Right atrium auricular region (tissue), 2 donors: ENCODE data around the gene SNX6. TPM values are rescaled to one million over a fixed set of nuclear protein-coding genes. Genes with fewer than 3 reads are reported as not detected.

ENCODE experiments used
- DNase-seq: peaks from one replicate; pipeline ENCODE4 v3.0.0-alpha.2; 2019; ENCODE audit warnings: low spot score
- H3K27ac ChIP-seq, 2 donors: fragments of 200-600 bp; sonication (generic); 1 replicate in 1 of 2; 2 replicates in 1 of 2; pipeline ENCODE4 v1.5.1; 2016 to 2019
- H3K27me3 ChIP-seq, 2 donors: fragments of 200-600 bp; sonication (generic); one replicate each; pipeline versions ENCODE4 v1.5.1 to v1.6.0; 2017 to 2019
- H3K36me3 ChIP-seq: fragments of 200-600 bp; sonication (generic); one replicate; pipeline ENCODE4 v1.5.1; 2016
- H3K4me1 ChIP-seq, 2 donors: fragments of 200-600 bp; sonication (generic); one replicate each; pipeline versions ENCODE4 v1.5.1 to v1.6.0; 2017 to 2019
- H3K4me3 ChIP-seq, 2 donors: fragments of 200-600 bp; sonication (generic); 1 replicate in 1 of 2; 2 replicates in 1 of 2; pipeline ENCODE4 v1.5.1; 2017 to 2019; ENCODE audit warnings: mild to moderate bottlenecking in 1 of 2, moderate library complexity in 1 of 2
- H3K9me3 ChIP-seq, 2 donors: fragments of 200-600 bp; sonication (generic); one replicate each; pipeline ENCODE4 v1.5.1; 2019
- total RNA-seq, 2 donors: library from RNA; depleted of rRNA; stranded (reverse); fragments of >200 nt; gene quantifications; one replicate each; pipeline ENCODE4 v1.1.0, GENCODE V29; 2016
- TF ChIP-seq, protein P1 (sequence below), 2 donors: fragments of 200-600 bp; sonication (generic); IDR thresholded peaks; one replicate each; pipeline ENCODE4 v1.5.1; 2019; ENCODE audit warnings: antibody characterized with exemption in 2 of 2

Gene SNX6
- total RNA-seq, 2 donors from 2014 or later, result 61.6 to 63.5 TPM

DNA sequence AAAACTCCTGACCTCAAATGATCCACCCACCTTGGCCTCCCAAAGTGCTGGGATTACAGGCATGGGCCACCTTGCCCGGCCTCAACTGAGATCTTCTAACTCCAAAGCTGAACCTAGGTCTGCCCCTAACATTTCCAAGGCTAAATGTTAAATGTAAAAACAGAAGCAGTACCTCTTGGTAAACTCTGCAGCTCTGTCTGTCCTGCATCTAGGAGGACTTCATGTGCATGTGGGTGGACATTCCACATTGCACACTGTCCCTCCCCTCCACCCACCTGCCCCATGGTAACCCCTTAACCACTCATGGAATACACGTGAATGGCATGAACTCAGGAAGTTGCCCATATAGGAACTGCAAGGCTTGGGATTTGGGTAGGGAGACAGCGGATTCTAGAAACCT, 33.1 kb downstream of the SNX6 start:
- DNase-seq, result no peak

DNA sequence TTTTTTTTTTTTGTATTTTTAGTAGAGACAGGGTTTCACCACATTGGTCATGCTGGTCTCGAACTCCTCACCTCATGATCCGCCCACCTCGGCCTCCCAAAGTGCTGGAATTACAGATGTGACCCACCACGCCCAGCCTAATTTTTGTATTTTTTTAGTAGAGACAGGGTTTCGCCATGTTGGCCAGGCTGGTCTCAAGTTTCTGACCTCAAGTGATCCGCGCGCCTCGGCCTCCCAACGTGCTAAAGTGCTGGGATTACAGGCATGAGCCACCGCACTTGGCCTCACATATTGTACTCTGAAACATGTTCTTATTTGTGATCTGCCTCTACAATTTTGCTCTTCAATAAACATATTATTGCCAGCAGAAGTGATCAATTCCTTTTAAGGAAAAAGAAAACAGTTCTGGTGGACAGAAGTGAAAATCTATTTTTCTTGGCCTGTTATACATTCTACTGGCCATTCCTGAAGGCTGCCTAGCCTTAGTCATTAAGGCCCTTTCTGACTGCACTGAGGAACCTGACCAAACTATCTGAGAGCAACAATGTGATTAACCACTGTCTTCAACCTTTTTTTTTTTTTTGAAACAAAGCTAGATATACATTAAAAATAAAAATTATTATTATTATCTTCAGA, 36.1 kb downstream of the SNX6 start:
- no peak overlapping the region for H3K4me3 ChIP-seq
- no peak overlapping the region for H3K27ac ChIP-seq
- H3K36me3 ChIP-seq, result peaks cover 89% of the 10 kb centered on the region
- TF ChIP-seq, protein P1, sequence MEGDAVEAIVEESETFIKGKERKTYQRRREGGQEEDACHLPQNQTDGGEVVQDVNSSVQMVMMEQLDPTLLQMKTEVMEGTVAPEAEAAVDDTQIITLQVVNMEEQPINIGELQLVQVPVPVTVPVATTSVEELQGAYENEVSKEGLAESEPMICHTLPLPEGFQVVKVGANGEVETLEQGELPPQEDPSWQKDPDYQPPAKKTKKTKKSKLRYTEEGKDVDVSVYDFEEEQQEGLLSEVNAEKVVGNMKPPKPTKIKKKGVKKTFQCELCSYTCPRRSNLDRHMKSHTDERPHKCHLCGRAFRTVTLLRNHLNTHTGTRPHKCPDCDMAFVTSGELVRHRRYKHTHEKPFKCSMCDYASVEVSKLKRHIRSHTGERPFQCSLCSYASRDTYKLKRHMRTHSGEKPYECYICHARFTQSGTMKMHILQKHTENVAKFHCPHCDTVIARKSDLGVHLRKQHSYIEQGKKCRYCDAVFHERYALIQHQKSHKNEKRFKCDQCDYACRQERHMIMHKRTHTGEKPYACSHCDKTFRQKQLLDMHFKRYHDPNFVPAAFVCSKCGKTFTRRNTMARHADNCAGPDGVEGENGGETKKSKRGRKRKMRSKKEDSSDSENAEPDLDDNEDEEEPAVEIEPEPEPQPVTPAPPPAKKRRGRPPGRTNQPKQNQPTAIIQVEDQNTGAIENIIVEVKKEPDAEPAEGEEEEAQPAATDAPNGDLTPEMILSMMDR (IDR thresholded peaks at IDR 0.05), result no peak
- H3K27me3 ChIP-seq, result no peaks in the 10 kb centered on the region
- no peaks in the 10 kb centered on the region for H3K9me3 ChIP-seq
- H3K4me1 ChIP-seq, result no peaks in the 10 kb centered on the region
- DNase-seq, result no peak

More for the DNA sequence above, 33.1 kb downstream of the SNX6 start:
- Histone ChIP-seq H3K27ac (no peak overlapping the region), H3K4me1 (no peaks in the 10 kb centered on the region), H3K9me3 (no peaks in the 10 kb centered on the region), H3K36me3 (peaks cover 85% of the 10 kb centered on the region), H3K4me3 (no peak overlapping the region), H3K27me3 (no peaks in the 10 kb centered on the region)
- TF ChIP-seq, protein P1 (IDR thresholded peaks at IDR 0.05), result no peak

DNA sequence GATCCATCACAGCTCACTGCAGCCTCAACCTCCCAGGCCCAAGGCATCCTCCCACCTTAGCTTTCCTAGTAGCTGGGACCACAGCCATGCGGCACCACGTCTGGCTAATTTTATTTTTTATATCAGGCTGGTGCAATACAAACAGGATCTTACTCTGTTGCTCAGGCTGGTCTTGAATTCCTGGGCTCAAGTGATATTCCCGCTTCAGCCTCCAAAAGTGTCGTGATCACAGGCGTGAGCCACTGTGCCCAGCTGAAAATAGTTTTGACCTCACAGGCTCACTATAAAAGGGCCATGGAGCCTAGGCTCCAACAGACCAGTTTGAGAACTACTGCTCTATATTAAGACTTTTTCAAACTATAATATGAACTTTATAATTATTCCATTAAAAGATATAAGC, 37.3 kb downstream of the SNX6 start:
- Histone ChIP-seq H3K4me1 (no peaks in the 10 kb centered on the region), H3K4me3 (no peak overlapping the region), H3K9me3 (no peaks in the 10 kb centered on the region), H3K27ac (peak overlapping the region; percentile 44 to 64), H3K27me3 (no peaks in the 10 kb centered on the region), H3K36me3 (peaks cover 87% of the 10 kb centered on the region)
- no peak for DNase-seq
- TF ChIP-seq, protein P1 (IDR thresholded peaks at IDR 0.05), result no peak

DNA sequence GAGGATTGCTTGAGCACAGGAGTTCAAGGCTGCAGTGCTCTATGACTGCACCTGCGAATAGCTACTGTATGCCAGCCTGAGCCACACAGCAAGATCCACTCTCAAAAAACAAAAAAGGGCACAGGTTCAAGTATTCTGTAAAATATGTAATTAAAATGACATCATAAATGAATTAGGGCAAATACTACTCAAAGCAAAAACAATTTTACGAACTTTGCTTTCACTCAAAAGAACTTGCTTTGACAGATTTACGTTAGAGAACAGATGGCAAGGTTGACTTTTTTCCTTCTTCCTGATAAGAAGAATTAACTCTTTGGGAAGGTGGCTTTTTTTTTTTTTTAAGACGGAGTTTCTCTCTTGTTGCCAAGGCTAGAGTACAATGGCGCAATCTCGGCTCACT, 46.4 kb downstream of the SNX6 start:
- TF ChIP-seq, protein P1 (IDR thresholded peaks at IDR 0.05), result no peak
- Histone ChIP-seq H3K4me3 (no peak overlapping the region), H3K27ac (no peak overlapping the region), H3K36me3 (peaks cover 68% of the 10 kb centered on the region), H3K9me3 (no peaks in the 10 kb centered on the region), H3K4me1 (no peaks in the 10 kb centered on the region), H3K27me3 (no peaks in the 10 kb centered on the region)
- DNase-seq, result no peak

DNA sequence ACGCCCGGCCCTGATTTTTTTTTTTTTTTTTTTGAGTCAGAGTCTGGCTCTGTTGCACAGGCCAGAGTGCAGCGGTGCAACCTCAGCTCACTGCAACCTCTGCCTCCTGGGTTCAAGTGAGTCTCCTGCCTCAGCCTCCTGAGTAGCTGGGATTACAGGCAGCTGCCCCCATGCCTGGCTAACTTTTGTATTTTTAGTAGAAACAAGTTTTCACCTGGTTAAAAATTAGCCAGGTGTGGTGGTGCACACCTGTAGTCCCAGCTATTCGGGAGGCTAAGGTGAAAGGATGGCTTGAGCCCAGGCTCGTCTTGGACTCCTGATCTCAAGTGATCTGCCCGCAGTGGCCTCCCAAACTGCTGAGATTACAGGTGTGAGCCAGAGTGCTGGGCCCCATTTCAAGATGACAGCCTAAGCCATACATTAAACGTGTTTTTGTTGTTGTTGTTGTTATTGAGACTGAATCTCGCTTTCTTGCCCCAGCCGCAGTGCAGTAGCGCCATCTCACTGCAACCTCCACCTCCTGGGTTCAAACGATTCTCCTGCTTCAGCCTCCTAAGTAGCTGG, 47.7 kb downstream of the SNX6 start:
- TF ChIP-seq, protein P1 (IDR thresholded peaks at IDR 0.05), result no peak
- Histone ChIP-seq H3K27me3 (no peaks in the 10 kb centered on the region), H3K36me3 (peaks cover 72% of the 10 kb centered on the region), H3K27ac (no peak overlapping the region), H3K9me3 (no peaks in the 10 kb centered on the region), H3K4me3 (no peak overlapping the region), H3K4me1 (no peaks in the 10 kb centered on the region)
- DNase-seq, result no peak

DNA sequence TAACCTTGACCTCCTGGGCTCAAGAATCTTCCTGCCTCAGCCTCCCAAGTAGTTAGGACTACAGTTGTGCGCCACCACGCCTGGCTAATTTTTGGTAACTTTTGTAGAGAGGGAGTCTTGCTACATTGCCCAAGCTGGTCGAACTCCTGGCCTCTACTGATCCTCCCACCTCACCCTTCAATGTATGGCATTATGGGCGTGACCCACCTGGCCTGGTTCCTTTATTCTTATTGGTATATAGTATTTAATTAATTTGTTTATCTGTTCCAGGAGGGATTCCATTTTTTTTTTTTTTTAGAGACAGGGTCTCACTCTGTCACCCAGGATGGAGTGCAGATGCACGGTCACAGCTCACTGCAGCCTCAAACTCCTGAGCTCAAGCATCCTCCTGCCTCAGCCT, 49.6 kb downstream of the SNX6 start:
- no peaks in the 10 kb centered on the region for H3K27me3 ChIP-seq
- TF ChIP-seq, protein P1 (IDR thresholded peaks at IDR 0.05), result no peak
- DNase-seq, result no peak
- no peak overlapping the region for H3K27ac ChIP-seq
- no peak overlapping the region for H3K4me3 ChIP-seq
- no peaks in the 10 kb centered on the region for H3K9me3 ChIP-seq
- H3K4me1 ChIP-seq, result no peaks in the 10 kb centered on the region
- H3K36me3 ChIP-seq, result peaks cover 62% of the 10 kb centered on the region
